IPS DF 19.7 (cell line): Measurements from ENCODE around the gene KRT82.

Experiments
- DNase-seq: peaks from one replicate; pipeline ENCODE4 v3.0.0-alpha.2; 2013; ENCODE audit warnings: low read depth, low spot score

Gene KRT82

DNA sequence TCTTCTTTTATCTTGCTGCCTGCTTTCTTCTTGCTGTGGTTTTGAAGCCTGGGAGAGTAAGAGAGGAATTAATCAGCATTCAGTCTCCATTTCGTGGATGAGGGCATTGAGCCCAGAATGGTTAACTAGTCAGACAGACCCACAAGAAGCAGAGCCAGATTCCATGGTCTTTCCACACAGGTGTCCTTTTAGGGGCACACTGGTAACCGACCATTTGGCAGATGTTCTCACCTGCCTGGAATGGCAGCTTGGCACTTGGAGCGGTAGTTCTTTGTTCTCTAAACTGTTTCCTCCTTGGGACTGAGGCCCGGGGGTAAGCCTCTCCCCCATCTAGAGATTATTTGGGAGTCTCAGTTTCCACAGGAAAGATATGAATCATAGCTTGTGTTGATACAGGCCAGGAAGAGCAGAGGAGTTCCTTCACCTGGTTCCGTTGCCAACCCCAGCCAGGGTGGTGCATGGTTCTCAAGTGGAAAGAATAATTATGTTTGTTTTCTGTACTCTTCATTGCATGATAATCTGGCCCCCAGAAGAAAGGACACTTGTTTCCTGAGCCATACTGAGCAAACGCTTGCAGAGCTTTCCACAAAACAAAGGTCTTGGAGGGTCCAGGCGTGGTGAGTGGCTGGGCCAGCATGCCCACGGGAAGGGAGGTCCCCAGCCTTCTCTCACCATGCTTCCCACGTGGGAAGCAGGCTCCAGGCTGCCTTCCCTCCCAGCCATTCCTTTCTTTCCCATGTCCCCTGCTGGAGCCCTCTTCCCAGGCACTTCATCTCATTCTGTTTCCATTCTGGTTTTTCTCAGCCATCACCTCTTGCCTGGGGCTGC lies 30.1 kb upstream of the KRT82 start:
- no peak for DNase-seq

DNA sequence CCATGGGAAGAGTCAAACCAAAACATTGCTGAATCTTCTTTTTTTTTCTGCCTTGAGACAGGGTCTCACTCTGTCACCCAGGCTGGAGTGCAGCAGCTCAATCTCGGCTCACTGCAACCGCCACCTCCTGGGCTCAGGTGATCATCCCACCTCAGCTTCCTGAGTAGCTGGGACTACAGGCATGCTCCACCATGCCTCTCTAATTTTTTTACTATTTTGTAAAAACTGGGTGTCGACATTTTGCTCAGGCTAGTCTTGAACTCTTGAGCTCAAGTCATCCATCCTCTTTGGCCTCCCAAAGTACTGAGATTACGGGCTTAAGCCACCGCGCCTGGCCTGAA lies 29.5 kb upstream of the KRT82 start:
- DNase-seq, result no peak

DNA sequence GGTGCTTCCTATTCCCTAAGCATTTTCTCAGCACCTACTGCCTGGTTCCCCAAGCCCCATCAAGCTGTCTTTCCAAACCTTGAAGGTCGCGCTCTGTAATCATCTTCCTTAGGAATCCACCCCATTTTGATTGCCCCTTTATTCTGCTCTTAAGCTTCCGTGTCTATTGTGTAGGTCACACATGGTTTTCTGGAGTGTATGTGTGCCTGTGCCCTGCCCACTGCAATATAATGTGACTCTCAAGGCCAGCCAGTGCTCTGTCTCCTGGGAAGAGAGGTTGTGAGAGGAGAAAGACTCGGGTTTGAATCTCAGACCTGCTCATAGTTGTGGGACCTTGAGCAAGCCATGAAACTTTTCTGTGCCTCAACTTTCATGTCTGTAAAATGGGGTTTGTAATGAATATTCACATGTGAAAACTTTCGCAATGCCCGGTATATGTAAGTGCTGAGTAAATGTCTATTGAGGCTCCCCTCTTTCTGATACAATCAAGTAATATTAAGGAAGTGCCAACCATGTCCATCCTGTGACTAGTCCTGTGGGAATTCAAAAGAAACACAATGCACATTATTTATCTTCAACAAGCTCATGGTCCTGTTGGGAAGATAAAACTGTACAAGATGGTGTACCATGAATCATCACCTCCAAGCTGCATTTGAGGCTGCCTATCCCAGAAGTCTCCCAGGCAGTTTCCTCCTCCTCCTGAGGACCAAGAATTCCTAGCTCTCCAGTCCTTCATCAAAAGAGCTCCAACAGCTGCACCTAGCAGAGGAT lies 28.8 kb upstream of the KRT82 start:
- no peak for DNase-seq

- DNase-seq, result no peak
These were observed 28.1 kb upstream of the KRT82 start, which contains the start of gene KRT75 for GRCh38 chr12:52434081-52434733. Gene KRT75 (minus strand): TSS chr12:52434371. CDS start chr12:52434304, 67 bp downstream.

GRCh38 chr12:52433501-52434080 lies 27.5 kb upstream of the KRT82 start:
- no peak for DNase-seq

GRCh38 chr12:52432559-52433207 lies 26.5 kb upstream of the KRT82 start:
- no peak for DNase-seq

GRCh38 chr12:52428121-52428520 lies 22.0 kb upstream of the KRT82 start:
- no peak for DNase-seq

DNA sequence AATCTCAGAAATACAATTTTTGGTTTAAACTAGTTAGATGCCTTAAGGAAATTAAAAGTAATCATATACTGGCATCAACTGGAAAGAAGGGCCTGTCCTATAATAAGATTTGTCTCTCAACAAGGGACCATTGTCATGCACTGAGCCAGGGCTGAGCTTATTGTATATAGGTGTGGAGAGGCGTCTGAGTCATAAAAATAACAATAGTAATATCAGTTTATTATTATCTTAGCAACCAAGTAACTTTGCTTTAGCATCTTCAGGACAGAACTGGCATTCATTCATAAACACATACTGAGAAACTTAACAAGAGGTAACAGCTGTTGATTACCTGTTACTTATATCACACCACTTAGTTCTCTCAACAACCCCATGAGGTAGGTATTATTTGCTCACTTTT lies 20.9 kb upstream of the KRT82 start:
- DNase-seq, result no peak

DNA sequence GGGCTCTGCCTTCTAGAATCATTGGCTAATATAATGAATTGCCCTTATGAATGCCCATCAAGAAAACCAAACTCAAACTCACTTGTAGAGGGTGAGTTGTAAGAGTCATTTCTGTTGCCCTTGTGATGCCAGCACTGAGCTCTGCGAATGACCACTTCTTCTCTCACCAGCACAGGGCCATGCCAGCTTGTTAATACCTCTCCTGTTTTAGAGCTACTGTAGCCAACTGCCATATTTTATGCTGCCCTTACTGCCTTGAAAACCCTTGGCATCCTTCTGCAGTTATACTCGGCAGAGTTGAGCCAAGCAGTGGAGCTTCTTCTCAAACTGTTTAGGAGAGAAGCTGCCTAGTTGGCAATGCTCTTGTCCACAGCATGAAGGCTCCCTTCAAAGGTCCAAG lies 19.9 kb upstream of the KRT82 start:
- no peak for DNase-seq

GRCh38 chr12:52425466-52425865 lies 19.3 kb upstream of the KRT82 start:
- DNase-seq, result no peak

- no peak for DNase-seq
These were observed 17.7 kb upstream of the KRT82 start for GRCh38 chr12:52423661-52424500.

DNA sequence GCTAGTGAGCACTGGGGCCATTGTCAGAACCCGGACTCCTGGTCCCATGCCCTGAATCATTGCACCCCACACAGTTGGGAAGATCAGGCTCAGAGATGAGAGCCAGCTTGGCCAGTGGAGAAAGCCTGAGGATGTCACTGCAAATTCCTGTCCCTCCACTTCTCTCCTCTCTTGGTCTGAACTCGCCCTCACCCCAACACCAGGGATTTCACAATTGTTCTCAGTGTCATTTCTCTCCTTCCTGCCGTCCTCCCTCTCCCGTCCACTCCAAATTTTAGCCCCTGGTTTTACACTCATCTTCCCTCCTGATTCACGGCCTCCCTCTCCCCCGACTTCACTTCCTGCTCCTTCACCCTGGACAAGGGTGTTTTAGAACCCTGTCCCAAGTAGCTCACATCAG lies 16.9 kb upstream of the KRT82 start:
- no peak for DNase-seq

- DNase-seq, result no peak
These were observed 13.5 kb upstream of the KRT82 start for GRCh38 chr12:52419656-52420055.

- no peak for DNase-seq
These were observed 12.5 kb upstream of the KRT82 start for GRCh38 chr12:52418576-52419110.

- no peak for DNase-seq
These were observed 11.6 kb upstream of the KRT82 start for GRCh38 chr12:52417740-52418139.

GRCh38 chr12:52416795-52417194 lies 10.7 kb upstream of the KRT82 start:
- no peak for DNase-seq

DNA sequence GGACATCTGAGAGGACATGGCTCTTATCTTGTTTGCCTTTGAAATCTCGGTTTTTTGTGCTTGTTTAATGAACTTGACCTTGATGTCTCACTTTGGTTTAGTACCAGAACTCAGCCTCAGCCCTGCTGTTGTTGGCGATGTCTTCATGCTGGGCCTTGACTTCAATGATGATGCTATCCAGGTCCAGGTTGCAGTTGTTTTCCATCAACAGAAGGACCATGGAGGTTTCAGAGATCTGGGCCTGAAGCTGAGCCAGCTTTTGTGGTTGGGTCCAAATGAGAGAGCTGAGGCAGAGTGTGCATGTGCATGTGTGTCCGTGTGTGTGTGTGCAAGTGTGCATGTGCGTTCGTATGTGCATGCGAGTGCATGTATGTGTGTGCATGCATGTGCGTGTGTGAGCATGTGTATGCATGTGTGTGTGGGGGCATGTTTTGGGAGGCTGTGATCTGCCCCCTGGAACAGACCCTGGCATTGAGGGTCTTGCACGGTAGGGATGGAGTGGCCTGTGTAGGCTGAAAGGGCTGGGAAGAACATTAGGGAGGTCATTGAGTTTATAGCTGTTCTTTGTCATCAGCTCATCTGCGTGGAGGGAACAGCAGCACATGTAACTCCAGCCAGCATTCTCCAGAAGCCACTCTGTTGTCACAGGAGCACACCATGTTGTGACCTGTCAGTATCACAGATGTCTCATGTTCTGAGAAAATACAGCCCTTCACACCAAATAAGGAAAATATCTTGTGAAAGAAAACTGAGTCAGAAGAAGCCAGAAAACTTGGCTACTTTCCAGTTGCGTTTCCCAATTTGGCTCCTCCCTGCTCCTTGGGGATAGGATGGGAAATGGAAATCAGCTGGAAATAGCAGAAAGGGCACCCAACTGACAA lies 10.0 kb upstream of the KRT82 start:
- DNase-seq, result no peak

DNA sequence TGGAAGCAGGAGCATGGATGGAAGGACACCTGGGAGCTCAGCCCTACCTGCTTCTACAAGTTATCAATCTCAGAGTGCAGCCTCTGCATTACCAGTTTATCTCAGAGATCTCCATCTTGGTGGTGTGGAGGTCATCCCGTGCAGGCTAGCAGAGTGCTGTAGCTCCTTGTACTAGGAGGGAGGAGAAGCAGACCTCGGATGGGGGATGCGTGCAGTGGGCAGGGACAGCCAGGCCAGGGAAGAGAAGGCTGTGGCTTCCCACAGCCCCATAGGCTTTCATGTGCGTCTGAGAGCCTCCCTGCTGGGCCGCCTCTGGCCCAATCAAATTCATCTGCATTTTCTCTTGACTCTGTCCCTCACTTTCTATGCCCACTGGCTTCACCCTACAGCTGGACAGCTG lies 8.8 kb upstream of the KRT82 start:
- DNase-seq, result no peak

- DNase-seq, result no peak
These were observed 7.7 kb upstream of the KRT82 start for GRCh38 chr12:52413782-52414345.
